Uterus (tissue), 4 donors: ENCODE results near the gene UBR1. TPM values are rescaled to one million over a fixed set of nuclear protein-coding genes. Genes with fewer than 3 reads are reported as not detected.
"Not testable (repeated sequence)": the region's sequence is repeated elsewhere in the genome, so short reads cannot be mapped to it uniquely, and the experiment has no call there.

ENCODE experiments used
- DNase-seq, 2 donors: peaks; one replicate each; pipeline ENCODE4 v3.0.0-alpha.2; 2019 to 2020
- H3K27ac ChIP-seq, 2 donors: fragments of 200-600 bp; sonication (generic); 1 replicate in 1 of 2; 2 replicates in 1 of 2; pipeline ENCODE4 v1.5.1; 2016 to 2018
- H3K27me3 ChIP-seq, 2 donors: fragments of 200-600 bp; sonication (generic); one replicate each; pipeline ENCODE4 v1.5.1; 2018 to 2019; ENCODE audit warnings: control low read depth in 1 of 2
- H3K36me3 ChIP-seq, 2 donors: fragments of 200-600 bp; sonication (generic); one replicate each; pipeline ENCODE4 v1.5.1; 2019; ENCODE audit warnings: control low read depth in 1 of 2
- H3K4me1 ChIP-seq, 2 donors: fragments of 200-600 bp; sonication (generic); one replicate each; pipeline ENCODE4 v1.5.1; 2018 to 2019; ENCODE audit warnings: control low read depth in 1 of 2
- H3K4me3 ChIP-seq, 2 donors: fragments of 200-600 bp; sonication (generic); 1 replicate in 1 of 2; 2 replicates in 1 of 2; pipeline ENCODE4 v1.5.1; 2018 to 2019; ENCODE audit warnings: mild to moderate bottlenecking in 1 of 2
- H3K9me3 ChIP-seq, 2 donors: fragments of 200-600 bp; sonication (generic); one replicate each; pipeline ENCODE4 v1.5.1; 2019; ENCODE audit warnings: control low read depth in 1 of 2
- CTCF ChIP-seq, 4 experiments: fragments of 200-600 bp in 2 of 4; fragments of 450-650 bp in 2 of 4; sonication (generic) in 2 of 4; IDR thresholded peaks; one replicate each; pipeline ENCODE4 v1.5.1; 2016 to 2019; ENCODE audit warnings: antibody characterized with exemption in 4 of 4, mild to moderate bottlenecking in 2 of 4, moderate library complexity in 1 of 4
- POLR2A ChIP-seq, 2 donors: fragments of 450-650 bp; IDR thresholded peaks; one replicate each; pipeline ENCODE4 v1.6.1; 2016; ENCODE audit warnings: antibody characterized with exemption in 2 of 2, mild to moderate bottlenecking in 1 of 2, moderate library complexity in 1 of 2
- intact Hi-C: fragments of 100-400 bp; cut with DNase I; formaldehyde crosslinking; loops from one replicate; pipeline ENCODE4 v1.15.1; 2023; ENCODE audit warnings: low total_unique reads
- total RNA-seq, 4 donors: library from RNA; depleted of rRNA in 3 of 4; stranded (reverse); fragments of >200 nt in 3 of 4; gene quantifications; one replicate each; pipeline versions ENCODE4 v1.1.0 to v1.2.4, GENCODE V29; 2014 to 2023
- donor health status: DM: yes; HTN: yes; CAD: no.

UBR1 gene
- total RNA-seq, 4 donors from 2014 or later: 30.9 to 156 (median 60.3) TPM

GRCh38 chr15:43009206-43009605, 96.6 kb downstream of the UBR1 start:
- DNase-seq: no peak
- Histone ChIP-seq H3K27me3 (no peaks in the 10 kb centered on the region), H3K27ac (no peak overlapping the region), H3K4me3 (no peak overlapping the region), H3K4me1 (no peaks in the 10 kb centered on the region), H3K36me3 (no peaks in the 10 kb centered on the region), H3K9me3 (no peaks in the 10 kb centered on the region)
- TF ChIP-seq POLR2A (IDR thresholded peaks at IDR 0.05) (no peak), CTCF (IDR thresholded peaks at IDR 0.05) (no peak)
- intact Hi-C loops: no loop called here

DNA sequence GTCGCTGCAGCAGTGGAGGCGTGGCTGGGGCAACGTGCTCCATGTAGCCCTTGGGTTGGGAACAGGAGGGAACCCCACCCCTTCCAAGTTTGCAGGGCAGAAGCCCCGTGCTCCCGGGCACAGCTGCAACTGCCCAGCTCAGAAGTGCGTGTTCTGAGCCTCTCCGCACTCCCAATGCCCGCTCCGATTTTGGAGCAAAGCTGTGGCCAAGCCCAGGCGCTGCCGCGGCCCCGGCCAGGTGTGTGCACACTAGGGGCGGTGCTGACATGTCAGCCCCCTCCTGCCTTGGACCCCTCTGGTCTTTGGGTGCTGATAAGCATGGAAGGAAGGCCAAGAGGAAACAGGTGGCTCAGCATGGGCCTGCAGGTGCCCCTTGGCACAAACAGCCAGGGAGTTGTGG, 97.7 kb downstream of the UBR1 start:
- intact Hi-C loops: no loop called here
- H3K4me1 ChIP-seq: no peaks in the 10 kb centered on the region
- H3K36me3 ChIP-seq: no peaks in the 10 kb centered on the region
- no peak for TF ChIP-seq POLR2A (IDR thresholded peaks at IDR 0.05)
- no peak for TF ChIP-seq CTCF (IDR thresholded peaks at IDR 0.05)
- H3K9me3 ChIP-seq: no peaks in the 10 kb centered on the region
- H3K4me3 ChIP-seq: no peak overlapping the region
- H3K27me3 ChIP-seq: no peaks in the 10 kb centered on the region
- no peak overlapping the region for H3K27ac ChIP-seq
- DNase-seq: no peak

DNA sequence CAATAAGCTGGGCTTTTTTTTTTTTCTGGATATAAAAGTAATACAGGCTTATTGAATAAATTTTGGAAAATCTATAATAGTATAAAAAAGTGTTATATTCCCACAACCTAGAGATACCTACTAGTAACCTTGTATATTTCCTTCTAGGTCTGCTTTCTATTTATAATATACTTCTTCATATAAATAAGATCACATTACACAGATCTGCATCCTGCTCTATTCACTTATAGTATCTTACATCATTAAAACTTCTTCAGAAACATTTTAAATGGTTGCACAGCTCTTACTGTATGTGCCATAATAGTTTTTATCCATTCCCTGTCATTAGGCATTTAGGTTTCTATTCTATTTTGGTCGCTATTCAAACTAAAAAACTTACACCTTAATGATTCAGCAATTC, 98.3 kb downstream of the UBR1 start:
- Histone ChIP-seq H3K4me3 (no peak overlapping the region), H3K9me3 (no peaks in the 10 kb centered on the region), H3K27me3 (no peaks in the 10 kb centered on the region), H3K4me1 (no peaks in the 10 kb centered on the region), H3K36me3 (no peaks in the 10 kb centered on the region), H3K27ac (no peak overlapping the region)
- intact Hi-C loops: no loop called here
- DNase-seq: no peak
- TF ChIP-seq POLR2A (IDR thresholded peaks at IDR 0.05) (no peak), CTCF (IDR thresholded peaks at IDR 0.05) (no peak)

- H3K4me1 ChIP-seq: no peaks in the 10 kb centered on the region
- no peaks in the 10 kb centered on the region for H3K9me3 ChIP-seq
- intact Hi-C loops: no loop called here
- no peak for TF ChIP-seq CTCF (IDR thresholded peaks at IDR 0.05)
- no peak for TF ChIP-seq POLR2A (IDR thresholded peaks at IDR 0.05)
- H3K27me3 ChIP-seq: no peaks in the 10 kb centered on the region
- no peak overlapping the region for H3K4me3 ChIP-seq
- H3K36me3 ChIP-seq: no peaks in the 10 kb centered on the region
- DNase-seq: no peak
- no peak overlapping the region for H3K27ac ChIP-seq
Measured at GRCh38 chr15:43006991-43007390, 98.8 kb downstream of the UBR1 start.

- H3K27me3 ChIP-seq, DNase-seq, H3K4me1 ChIP-seq, intact Hi-C loops, H3K4me3 ChIP-seq, H3K9me3 ChIP-seq, H3K36me3 ChIP-seq, H3K27ac ChIP-seq: not testable (repeated sequence)
Measured at GRCh38 chr15:43004886-43005595, 100.8 kb downstream of the UBR1 start.
